Measurements from ENCODE around the gene SERPING1. TPM values are rescaled to one million over a fixed set of nuclear protein-coding genes. Genes with fewer than 3 reads are reported as not detected.
A peak's percentile ranks its signal among the peaks of the same experiment; 100 is the strongest.
"Not testable (repeated sequence)": the region's sequence is repeated elsewhere in the genome, so short reads cannot be mapped to it uniquely, and the experiment has no call there.

SERPING1 gene
- total RNA-seq, 4 donors from 2014 or later, result 39.3 to 742 (median 362) TPM

GRCh38 chr11:57649826-57650738, 52.6 kb downstream of the SERPING1 start, which contains the start of gene YPEL4:
Gene YPEL4 (minus strand): TSS chr11:57649912. CDS start chr11:57647107, 2,805 bp downstream.
- no peak for TF ChIP-seq CTCF (IDR thresholded peaks at IDR 0.05)
- no peak for TF ChIP-seq POLR2A (IDR thresholded peaks at IDR 0.05)
- Histone ChIP-seq H3K36me3 (no peaks in the 10 kb centered on the region), H3K9me3 (no peaks in the 10 kb centered on the region), H3K27me3 (no peaks in the 10 kb centered on the region), H3K4me3 (peak within 1 kb of the TSS; percentile 53 to 58), H3K4me1 (peaks cover 0 to 34% of the 10 kb centered on the region in 2 donors), H3K27ac (peak within 1 kb of the TSS; percentile 75 to 81)
- DNase-seq, result peak; percentile 69 to 79
- intact Hi-C loops (cut with DNase I; ENCODE audit: low total_unique reads), result loop anchor here (10.0 kb wide), 1 partner anchor 55 kb away; the partner anchor contains the start of gene SERPING1

GRCh38 chr11:57650739-57651090, 53.2 kb downstream of the SERPING1 start:
- Histone ChIP-seq H3K4me1 (peaks cover 0 to 31% of the 10 kb centered on the region in 2 donors), H3K27ac (peak overlapping the region in 1 of 2 donors; percentile 75)

GRCh38 chr11:57651408-57651807, 53.9 kb downstream of the SERPING1 start:
- TF ChIP-seq POLR2A (IDR thresholded peaks at IDR 0.05) (no peak), CTCF (IDR thresholded peaks at IDR 0.05) (no peak)
- Histone ChIP-seq H3K36me3 (no peaks in the 10 kb centered on the region), H3K9me3 (no peaks in the 10 kb centered on the region), H3K4me3 (no peak overlapping the region), H3K27ac (no peak overlapping the region), H3K27me3 (no peaks in the 10 kb centered on the region), H3K4me1 (peaks cover 0 to 24% of the 10 kb centered on the region in 2 donors)
- no peak for DNase-seq
- intact Hi-C loops (cut with DNase I; ENCODE audit: low total_unique reads), result no loop called here

More at GRCh38 chr11:57650739-57651090, 53.2 kb downstream of the SERPING1 start:
- no peaks in the 10 kb centered on the region for H3K27me3 ChIP-seq
- no peak for DNase-seq
- no peak overlapping the region for H3K4me3 ChIP-seq
- H3K9me3 ChIP-seq, result no peaks in the 10 kb centered on the region
- no peak for TF ChIP-seq POLR2A (IDR thresholded peaks at IDR 0.05)
- no peak for TF ChIP-seq CTCF (IDR thresholded peaks at IDR 0.05)
- intact Hi-C loops (cut with DNase I; ENCODE audit: low total_unique reads), result no loop called here
- no peaks in the 10 kb centered on the region for H3K36me3 ChIP-seq

- H3K27me3 ChIP-seq; DNase-seq; H3K9me3 ChIP-seq; intact Hi-C loops (cut with DNase I; ENCODE audit: low total_unique reads); H3K4me3 ChIP-seq; H3K36me3 ChIP-seq; H3K27ac ChIP-seq: not testable (repeated sequence)
- H3K4me1 ChIP-seq, result peaks cover 5 to 20% of the 10 kb centered on the region in 2 donors
Measured at GRCh38 chr11:57652230-57652629, 54.7 kb downstream of the SERPING1 start.

GRCh38 chr11:57652662-57653061, 55.2 kb downstream of the SERPING1 start:
- no peak overlapping the region for H3K4me3 ChIP-seq
- no peak for DNase-seq
- TF ChIP-seq POLR2A (IDR thresholded peaks at IDR 0.05) (no peak), CTCF (IDR thresholded peaks at IDR 0.05) (no peak)
- peaks cover 5 to 16% of the 10 kb centered on the region in 2 donors for H3K4me1 ChIP-seq
- H3K27me3 ChIP-seq, result no peaks in the 10 kb centered on the region
- no peaks in the 10 kb centered on the region for H3K9me3 ChIP-seq
- intact Hi-C loops (cut with DNase I; ENCODE audit: low total_unique reads), result no loop called here
- H3K36me3 ChIP-seq, result no peaks in the 10 kb centered on the region
- H3K27ac ChIP-seq, result no peak overlapping the region

All from uterus (tissue), 4 donors.